ENCODE results near the gene ATXN7L3. TPM values are rescaled to one million over a fixed set of nuclear protein-coding genes. Genes with fewer than 3 reads are reported as not detected.
A peak's percentile ranks its signal among the peaks of the same experiment; 100 is the strongest.

ATXN7L3 gene
- total RNA-seq, 1 experiment from 2014 or later: 86.7 TPM

- TF ChIP-seq RAD21 (IDR thresholded peaks at IDR 0.05; ENCODE audit: low read depth) (no peak; the same call in 1 of the 2 replicates), ZNF274 (IDR thresholded peaks at IDR 0.05; ENCODE audit: low read depth, low read length) (no peak), EZH2 (IDR thresholded peaks at IDR 0.05) (no peak)
- TF ChIP-seq, protein P1, sequence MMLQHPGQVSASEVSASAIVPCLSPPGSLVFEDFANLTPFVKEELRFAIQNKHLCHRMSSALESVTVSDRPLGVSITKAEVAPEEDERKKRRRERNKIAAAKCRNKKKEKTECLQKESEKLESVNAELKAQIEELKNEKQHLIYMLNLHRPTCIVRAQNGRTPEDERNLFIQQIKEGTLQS (IDR thresholded peaks at IDR 0.05): no peak
Measured at GRCh38 chr17:44218344-44219107, 18.8 kb upstream of the ATXN7L3 start (continued).

DNA sequence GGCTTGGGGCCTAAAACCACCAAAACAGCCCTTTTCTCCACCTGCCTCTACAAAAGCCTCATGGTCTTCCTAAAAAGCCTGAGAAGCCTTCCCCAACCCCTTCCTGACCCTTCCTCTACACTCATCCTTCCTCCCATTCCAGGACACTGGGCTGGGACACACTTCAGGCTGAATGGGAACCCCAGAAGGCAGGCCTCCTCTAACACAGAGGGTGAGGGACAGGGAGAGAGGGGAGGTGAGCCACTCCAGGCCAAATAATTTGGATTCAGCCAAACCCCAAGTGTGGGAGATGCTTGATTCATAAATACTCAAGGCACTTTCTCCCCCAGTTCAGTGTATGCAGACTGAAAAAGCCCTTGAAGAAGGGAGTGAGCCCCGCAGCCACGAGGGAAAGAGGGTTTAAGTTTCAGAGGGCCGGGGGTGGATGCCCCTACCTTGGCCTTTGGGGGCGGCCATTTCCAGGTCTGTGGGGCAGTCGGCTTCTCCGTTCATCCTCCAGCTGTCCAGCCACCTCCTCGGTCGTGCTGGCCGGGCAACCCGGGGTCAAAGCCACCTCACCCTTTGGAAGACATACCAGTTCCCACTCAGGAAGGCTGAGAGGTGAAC, 18.2 kb upstream of the ATXN7L3 start:
- intact Hi-C loops (cut with micrococcal nuclease): loop anchor here (2.0 to 10.0 kb wide), 2 partner anchors 109 to 307 kb away; no protein-coding TSS in a partner anchor
- no peaks in the 10 kb centered on the region for H3K9me2 ChIP-seq (ENCODE audit: insufficient read depth)
- DNase-seq (ENCODE audit: low read depth, low spot score): no peak
- peaks cover 37% of the 10 kb centered on the region for H3K79me2 ChIP-seq (ENCODE audit: insufficient read depth, low read length)
- ChIA-PET POLR2A (interaction anchor here (0.6 to 1.0 kb wide), 3 partner anchors 13 to 20 kb away, joined by 3 read pairs; partner anchors contain the start of gene ATXN7L3), CTCF (interaction anchor here (0.6 to 2.5 kb wide), 10 partner anchors 8 to 781 kb away, joined by 3 to 17 read pairs (median 4); partner anchors contain the start of gene SLC25A39), RAD21 (ENCODE audit: low non-redundant PET in 1 of 2, low total read pairs in 2 of 2, uncharacterized antibody in 2 of 2, unreplicated experiment in 2 of 2) (interaction anchor here in 1 of 2 experiments (1.1 kb wide), 1 partner anchor 20 kb away, joined by 3 read pairs; no protein-coding TSS in a partner anchor)
- H3K4me3 ChIP-seq (replicated peaks in 1 of 2; ENCODE audit: low read depth in 1 of 2, low read length in 2 of 2): peak overlapping the region; percentile 71 to 73
- ATAC-seq: no peak; the same call in 1 of the 2 replicates
- H4K20me1 ChIP-seq (ENCODE audit: insufficient read depth): no peaks in the 10 kb centered on the region
- peak overlapping the region; percentile 84 for H3K9ac ChIP-seq (ENCODE audit: low read length)
- no peaks in the 10 kb centered on the region for H3K27me3 ChIP-seq (ENCODE audit: insufficient read depth, low read length)
- peaks cover 21 to 30% of the 10 kb centered on the region in 2 experiments; a peak in 3 of 4 replicates for H3K36me3 ChIP-seq (ENCODE audit: control insufficient read depth in 1 of 2, insufficient read depth in 2 of 2, low read length in 2 of 2)
- no peak overlapping the region for H2AFZ ChIP-seq (ENCODE audit: low read depth, low read length, poor library complexity, severe bottlenecking)
- H3K9me3 ChIP-seq (ENCODE audit: control insufficient read depth in 1 of 2, insufficient read depth in 1 of 2, low read depth in 1 of 2, low read length in 2 of 2): no peaks in the 10 kb centered on the region
- TSS peak; percentile 48 for BruUV-seq (replicated peaks)
- H3K4me1 ChIP-seq (ENCODE audit: control insufficient read depth in 1 of 2, insufficient read depth in 2 of 2, low read length in 2 of 2): peaks cover 14 to 30% of the 10 kb centered on the region in 2 experiments
- peak overlapping the region; percentile 90 for H3K4me2 ChIP-seq (ENCODE audit: low read length)
- TF ChIP-seq EZH2 (IDR thresholded peaks at IDR 0.05) (no peak), REST (IDR thresholded peaks at IDR 0.05; ENCODE audit: low read depth) (no peak), ZFX (IDR thresholded peaks at IDR 0.05) (0 out of 2 replicates have a peak, but pooled peaks have one; percentile 20)
- TF ChIP-seq, protein P2, sequence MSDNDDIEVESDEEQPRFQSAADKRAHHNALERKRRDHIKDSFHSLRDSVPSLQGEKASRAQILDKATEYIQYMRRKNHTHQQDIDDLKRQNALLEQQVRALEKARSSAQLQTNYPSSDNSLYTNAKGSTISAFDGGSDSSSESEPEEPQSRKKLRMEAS (IDR thresholded peaks at IDR 0.05): no peak
- TF ChIP-seq, protein P1 (IDR thresholded peaks at IDR 0.05): no peak
- H3K27ac ChIP-seq (ENCODE audit: low read depth, low read length): peak overlapping the region; percentile 85
